DMS153 treated with DMSO at 0.1 percent for 48 hours (cell line): ENCODE results near the gene TM4SF1.
A peak's percentile ranks its signal among the peaks of the same experiment; 100 is the strongest.

ENCODE experiments used
- DNase-seq: peaks from one replicate; lab custom pipeline; 2025; ENCODE audit not compliant: unreplicated experiment; lab: John Stamatoyannopoulos, UW

TM4SF1 gene

GRCh38 chr3:149375501-149376196 is 1.8 kb downstream of the TM4SF1 start:
- DNase-seq = no peak

GRCh38 chr3:149374793-149375500 is 2.5 kb downstream of the TM4SF1 start:
- no peak for DNase-seq

- DNase-seq = no peak
These were observed 3.1 kb downstream of the TM4SF1 start for GRCh38 chr3:149374391-149374790.

GRCh38 chr3:149373235-149374125 is 4.0 kb downstream of the TM4SF1 start:
- DNase-seq = no peak

- no peak for DNase-seq
These were observed 5.7 kb downstream of the TM4SF1 start for GRCh38 chr3:149371723-149372114.

- peak; percentile 64 for DNase-seq
These were observed 6.3 kb downstream of the TM4SF1 start for GRCh38 chr3:149371001-149371722.

GRCh38 chr3:149369991-149370866 is 7.2 kb downstream of the TM4SF1 start:
- no peak for DNase-seq

- DNase-seq = peak; percentile 82
These were observed 8.6 kb downstream of the TM4SF1 start for GRCh38 chr3:149368674-149369497.

- no peak for DNase-seq
These were observed 9.2 kb downstream of the TM4SF1 start for GRCh38 chr3:149368201-149368673.

- no peak for DNase-seq
These were observed 10.3 kb downstream of the TM4SF1 start for GRCh38 chr3:149366941-149367840.

- no peak for DNase-seq
These were observed 11.4 kb downstream of the TM4SF1 start for GRCh38 chr3:149366031-149366430.

GRCh38 chr3:149364624-149365023 is 12.8 kb downstream of the TM4SF1 start:
- no peak for DNase-seq

- DNase-seq = no peak
These were observed 14.4 kb downstream of the TM4SF1 start for GRCh38 chr3:149363053-149363452.

GRCh38 chr3:149362366-149362765 is 15.1 kb downstream of the TM4SF1 start:
- DNase-seq = no peak

- DNase-seq = no peak
These were observed 20.8 kb downstream of the TM4SF1 start for GRCh38 chr3:149356630-149357029.

GRCh38 chr3:149356044-149356592 is 21.3 kb downstream of the TM4SF1 start:
- no peak for DNase-seq

- DNase-seq = no peak
These were observed 23.8 kb downstream of the TM4SF1 start for GRCh38 chr3:149353581-149354184.
